ENCODE results near the gene EHHADH. TPM values are rescaled to one million over a fixed set of nuclear protein-coding genes. Genes with fewer than 3 reads are reported as not detected.
A peak's percentile ranks its signal among the peaks of the same experiment; 100 is the strongest.
"Not testable (repeated sequence)": the region's sequence is repeated elsewhere in the genome, so short reads cannot be mapped to it uniquely, and the experiment has no call there.

EHHADH gene
- total RNA-seq, 2 donors from 2014 or later, result 2.0 to 3.1 TPM

DNA sequence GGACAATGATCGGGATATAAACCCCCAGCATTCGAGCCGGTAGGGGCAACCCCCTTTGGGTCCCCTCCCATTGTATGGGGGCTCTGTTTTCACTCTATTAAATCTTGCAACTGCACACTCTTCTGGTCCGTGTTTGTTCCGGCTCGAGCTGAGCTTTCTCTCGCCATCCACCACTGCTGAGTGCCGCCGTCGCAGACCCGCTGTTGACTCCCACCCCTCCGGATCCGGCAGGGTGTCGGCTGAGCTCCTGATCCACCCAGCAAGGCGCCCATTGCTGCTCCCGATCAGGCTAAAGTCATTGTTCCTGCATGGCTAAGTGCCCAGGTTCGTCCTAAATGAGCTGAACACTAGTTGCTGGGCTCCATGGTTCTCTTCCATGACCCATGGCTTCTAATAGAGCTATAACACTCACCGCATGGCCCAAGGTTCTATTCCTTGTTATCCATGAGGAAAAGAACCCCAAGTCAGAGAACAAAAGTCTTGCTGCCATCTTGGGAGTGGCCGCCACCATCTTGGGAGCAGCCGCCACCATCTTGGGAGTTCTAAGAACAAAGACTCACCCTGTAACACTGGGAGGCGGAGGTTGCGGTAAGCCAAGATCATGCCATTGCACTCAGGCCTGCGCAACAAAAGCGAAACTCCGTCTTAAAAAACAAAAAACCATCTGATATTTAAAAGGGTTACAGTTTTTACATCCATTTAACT, 11.2 kb upstream of the EHHADH start:
- H3K4me1 ChIP-seq (ENCODE audit: control insufficient read depth in 1 of 2, low read depth in 2 of 2), result no peaks in the 10 kb centered on the region
- DNase-seq (ENCODE audit: low spot score) (no peak), ATAC-seq (ENCODE audit: insufficient number of reproducible peaks, low FRiP score, low read depth) (no peak)
- no peaks in the 10 kb centered on the region for H3K27me3 ChIP-seq (replicated peaks; ENCODE audit: insufficient read depth)
- H3K27ac ChIP-seq, result no peak overlapping the region
- no peaks in the 10 kb centered on the region for H3K36me3 ChIP-seq
- TF ChIP-seq, protein P1, sequence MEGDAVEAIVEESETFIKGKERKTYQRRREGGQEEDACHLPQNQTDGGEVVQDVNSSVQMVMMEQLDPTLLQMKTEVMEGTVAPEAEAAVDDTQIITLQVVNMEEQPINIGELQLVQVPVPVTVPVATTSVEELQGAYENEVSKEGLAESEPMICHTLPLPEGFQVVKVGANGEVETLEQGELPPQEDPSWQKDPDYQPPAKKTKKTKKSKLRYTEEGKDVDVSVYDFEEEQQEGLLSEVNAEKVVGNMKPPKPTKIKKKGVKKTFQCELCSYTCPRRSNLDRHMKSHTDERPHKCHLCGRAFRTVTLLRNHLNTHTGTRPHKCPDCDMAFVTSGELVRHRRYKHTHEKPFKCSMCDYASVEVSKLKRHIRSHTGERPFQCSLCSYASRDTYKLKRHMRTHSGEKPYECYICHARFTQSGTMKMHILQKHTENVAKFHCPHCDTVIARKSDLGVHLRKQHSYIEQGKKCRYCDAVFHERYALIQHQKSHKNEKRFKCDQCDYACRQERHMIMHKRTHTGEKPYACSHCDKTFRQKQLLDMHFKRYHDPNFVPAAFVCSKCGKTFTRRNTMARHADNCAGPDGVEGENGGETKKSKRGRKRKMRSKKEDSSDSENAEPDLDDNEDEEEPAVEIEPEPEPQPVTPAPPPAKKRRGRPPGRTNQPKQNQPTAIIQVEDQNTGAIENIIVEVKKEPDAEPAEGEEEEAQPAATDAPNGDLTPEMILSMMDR (IDR thresholded peaks at IDR 0.05), result no peak
- no peaks in the 10 kb centered on the region for H3K9me3 ChIP-seq
- H3K4me3 ChIP-seq, result no peak overlapping the region

DNA sequence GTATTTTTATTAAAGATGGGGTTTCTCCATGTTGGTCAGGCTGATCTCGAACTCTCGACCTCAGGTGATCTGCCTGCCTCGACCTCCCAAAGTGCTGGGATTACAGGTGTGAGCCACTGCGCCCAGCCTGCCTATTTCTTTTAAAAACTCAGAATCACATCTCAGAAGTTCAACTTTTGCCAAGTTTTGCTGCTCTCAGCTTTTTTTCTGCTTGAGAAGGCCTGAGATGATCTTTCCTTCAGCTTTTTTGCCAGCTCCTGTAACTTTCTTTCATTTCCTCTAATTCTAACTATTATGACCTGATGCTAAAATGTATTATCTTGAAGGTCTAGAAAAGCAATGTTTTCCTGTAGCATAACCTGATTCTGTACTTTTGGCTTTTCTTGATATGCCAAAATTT, 9.6 kb upstream of the EHHADH start:
- Histone ChIP-seq H3K4me1 (ENCODE audit: control insufficient read depth in 1 of 2, low read depth in 2 of 2) (no peaks in the 10 kb centered on the region), H3K27ac (no peak overlapping the region), H3K9me3 (no peaks in the 10 kb centered on the region), H3K27me3 (replicated peaks; ENCODE audit: insufficient read depth) (no peaks in the 10 kb centered on the region), H3K36me3 (no peaks in the 10 kb centered on the region), H3K4me3 (no peak overlapping the region)
- DNase-seq (ENCODE audit: low spot score), result no peak
- TF ChIP-seq, protein P1 (IDR thresholded peaks at IDR 0.05), result no peak
- ATAC-seq (ENCODE audit: insufficient number of reproducible peaks, low FRiP score, low read depth), result no peak

DNA sequence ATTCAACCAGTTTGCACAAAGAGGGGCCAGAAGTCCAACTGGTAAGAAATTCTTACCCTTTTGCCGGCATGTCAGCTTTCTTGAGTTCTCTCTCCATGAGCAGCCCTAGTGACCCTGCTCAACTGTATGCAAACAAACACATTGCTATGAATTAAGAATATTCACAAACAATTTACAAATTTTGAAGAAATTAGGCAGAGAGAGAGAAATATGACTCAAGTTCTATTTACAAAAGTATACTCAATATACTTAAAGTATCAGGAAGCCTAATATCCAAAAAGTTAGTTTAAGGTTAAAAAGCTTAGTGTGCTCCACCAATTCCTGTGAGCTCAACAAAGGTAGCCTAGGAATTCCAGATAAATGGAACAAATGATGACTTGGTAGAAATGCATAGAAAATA, 3.5 kb upstream of the EHHADH start:
- DNase-seq (ENCODE audit: low spot score) (no peak), ATAC-seq (ENCODE audit: insufficient number of reproducible peaks, low FRiP score, low read depth) (no peak)
- Histone ChIP-seq H3K36me3 (no peaks in the 10 kb centered on the region), H3K27ac (no peak overlapping the region), H3K4me1 (ENCODE audit: control insufficient read depth in 1 of 2, low read depth in 2 of 2) (no peaks in the 10 kb centered on the region), H3K9me3 (peaks cover 4% of the 10 kb centered on the region), H3K4me3 (no peak overlapping the region), H3K27me3 (replicated peaks; ENCODE audit: insufficient read depth) (no peaks in the 10 kb centered on the region)
- TF ChIP-seq, protein P1 (IDR thresholded peaks at IDR 0.05), result no peak

DNA sequence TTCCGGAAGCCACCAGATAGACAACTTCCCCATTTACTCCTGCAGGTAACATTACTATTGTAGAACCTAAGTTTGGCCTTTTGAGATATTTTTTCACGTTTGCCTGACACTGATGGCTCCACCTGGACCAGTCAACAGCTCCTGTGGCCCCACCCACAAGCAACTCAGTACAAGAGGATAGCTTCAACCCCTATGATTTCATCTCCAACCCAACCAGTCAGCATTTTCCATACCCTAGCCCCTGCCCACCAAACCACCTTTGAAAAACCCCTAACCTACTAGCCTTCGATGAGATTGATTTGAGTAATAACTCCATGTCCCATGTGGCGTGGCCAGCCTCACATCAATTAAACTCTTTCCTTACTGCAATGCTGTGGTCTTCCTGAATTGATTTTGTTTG, 950 bp upstream of the EHHADH start:
- Histone ChIP-seq H3K27me3 (replicated peaks; ENCODE audit: insufficient read depth) (no peaks in the 10 kb centered on the region), H3K4me3 (no peak overlapping the region), H3K4me1 (ENCODE audit: control insufficient read depth in 1 of 2, low read depth in 2 of 2) (no peaks in the 10 kb centered on the region), H3K9me3 (peaks cover 4% of the 10 kb centered on the region), H3K27ac (no peak overlapping the region), H3K36me3 (no peaks in the 10 kb centered on the region)
- TF ChIP-seq, protein P1 (IDR thresholded peaks at IDR 0.05), result no peak
- peak; percentile 23 for ATAC-seq (ENCODE audit: insufficient number of reproducible peaks, low FRiP score, low read depth)
- DNase-seq (ENCODE audit: low spot score), result no peak

DNA sequence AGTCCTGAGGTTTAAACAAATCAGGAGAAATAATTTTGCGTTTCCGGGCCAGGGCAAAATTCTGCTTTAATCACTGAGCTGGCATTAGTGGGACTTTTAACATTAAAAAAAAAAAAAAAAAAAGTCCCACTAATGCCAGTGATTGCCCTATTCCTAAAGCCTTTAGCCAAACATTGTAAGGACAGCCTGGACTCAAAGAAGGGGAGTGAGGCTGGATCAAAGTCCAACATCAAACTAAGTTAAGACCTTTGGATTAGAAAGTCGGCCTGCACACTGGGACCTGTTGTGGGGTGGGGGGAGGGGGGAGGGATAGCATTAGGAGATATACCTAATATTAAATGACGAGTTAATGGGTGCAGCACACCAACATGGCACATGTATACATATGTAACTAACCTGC, 716 bp downstream of the EHHADH start:
- not testable (repeated sequence) for DNase-seq (ENCODE audit: low spot score); H3K27ac ChIP-seq; H3K27me3 ChIP-seq (replicated peaks; ENCODE audit: insufficient read depth); H3K9me3 ChIP-seq; ATAC-seq (ENCODE audit: insufficient number of reproducible peaks, low FRiP score, low read depth); H3K36me3 ChIP-seq; H3K4me1 ChIP-seq (ENCODE audit: control insufficient read depth in 1 of 2, low read depth in 2 of 2)
- H3K4me3 ChIP-seq, result peak overlapping the region; percentile 94

DNA sequence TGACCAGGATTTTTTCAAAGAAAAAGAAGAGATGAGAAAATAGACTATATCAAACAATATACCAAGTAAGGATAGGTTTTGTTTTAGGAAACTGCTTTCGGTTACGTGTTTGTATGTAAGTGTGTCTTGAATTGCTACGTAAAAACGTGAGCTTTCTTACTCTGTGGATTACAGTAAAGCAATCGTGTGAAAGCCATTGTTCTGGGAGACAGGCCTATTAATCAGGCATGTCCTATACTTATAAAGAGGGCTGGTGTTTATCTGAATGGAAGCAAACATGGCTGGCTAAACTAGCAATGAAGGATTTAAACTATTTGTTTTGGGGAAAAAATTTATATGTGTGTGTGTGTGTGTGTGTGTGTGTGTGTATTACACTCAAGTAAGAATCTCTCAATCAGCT, 2.6 kb downstream of the EHHADH start:
- Histone ChIP-seq H3K27me3 (replicated peaks; ENCODE audit: insufficient read depth) (no peaks in the 10 kb centered on the region), H3K36me3 (peaks cover 3% of the 10 kb centered on the region), H3K27ac (no peak overlapping the region), H3K4me1 (ENCODE audit: control insufficient read depth in 1 of 2, low read depth in 2 of 2) (no peaks in the 10 kb centered on the region), H3K9me3 (no peaks in the 10 kb centered on the region), H3K4me3 (no peak overlapping the region)
- TF ChIP-seq, protein P1 (IDR thresholded peaks at IDR 0.05), result no peak
- DNase-seq (ENCODE audit: low spot score) (no peak), ATAC-seq (ENCODE audit: insufficient number of reproducible peaks, low FRiP score, low read depth) (no peak)
